GM12878 (cell line): ENCODE data around the gene MDK. TPM values are rescaled to one million over a fixed set of nuclear protein-coding genes. Genes with fewer than 3 reads are reported as not detected.

Experiments
- ATAC-seq: fragments of 200-7000 bp; cut with Tn5 transposase; 3 replicates; pipeline ENCODE4 v1.9.1; 2020; ENCODE audit warnings: mild to moderate bottlenecking, moderate library complexity
- BruUV-seq: library from RNA; stranded (reverse); fragments of 400-500 nt; replicated peaks from 2 replicates; lab custom pipeline; 2021; lab: Mats Ljungman, UMichigan
- CTCF ChIA-PET: fragments of 300-600 bp; sonication (Branson Sonifier 250); formaldehyde crosslinking; extraction: SDS; loops from one replicate; lab custom pipeline; 2021; ENCODE audit warnings: inconsistent platforms; lab: Yijun Ruan, JAX
- POLR2A ChIA-PET: fragments of 350-600 bp; formaldehyde crosslinking; extraction: SDS; loops from one replicate; lab custom pipeline; 2021; ENCODE audit warnings: inconsistent platforms; lab: Charles Lee
- RAD21 ChIA-PET: fragments of 300-600 bp; sonication (Branson Sonifier 250); formaldehyde crosslinking; loops from one replicate; lab custom pipeline; 2023; ENCODE audit warnings: antibody characterized with exemption; ENCODE audit not compliant: unreplicated experiment; lab: Charles Lee
- SMC1A ChIA-PET: fragments of 300-600 bp; sonication (Branson Sonifier 250); formaldehyde crosslinking; loops from one replicate; lab custom pipeline; 2023; ENCODE audit not compliant: unreplicated experiment, uncharacterized antibody; lab: Charles Lee
- DNase-seq: peaks from one replicate; pipeline ENCODE4 v3.0.0-alpha.2; 2011; ENCODE audit warnings: low read depth, low spot score
- FAIRE-seq: peaks from 3 replicates; lab custom pipeline; 2011; peaks lifted over from hg19 to GRCh38; lab: Jason Lieb, UNC
- H2AFZ ChIP-seq: 2 replicates; pipeline ENCODE4 v1.6.0; 2011; ENCODE audit warnings: low read depth, low read length, control low read depth; ENCODE audit not compliant: control insufficient read depth
- H3K27ac ChIP-seq: 2 replicates; pipeline ENCODE4 v1.5.1; 2011; ENCODE audit warnings: control low read depth; ENCODE audit not compliant: control insufficient read depth, insufficient read depth
- H3K27me3 ChIP-seq, 2 experiments: replicated peaks in 1 of 2; 2 replicates each; pipeline versions ENCODE4 v1.6.0 to v1.6.1; 2011; ENCODE audit warnings: low read length in 1 of 2; ENCODE audit not compliant: control insufficient read depth in 2 of 2, insufficient read depth in 2 of 2
- H3K36me3 ChIP-seq, 2 experiments: 2 replicates each; pipeline ENCODE4 v1.5.1; 2011; ENCODE audit warnings: low read length in 1 of 2; ENCODE audit not compliant: control insufficient read depth in 2 of 2, insufficient read depth in 2 of 2
- H3K4me1 ChIP-seq: 2 replicates; pipeline ENCODE4 v1.6.1; 2011; ENCODE audit warnings: mild to moderate bottlenecking, low read length, moderate library complexity, mixed read lengths; ENCODE audit not compliant: control insufficient read depth, insufficient read depth
- H3K4me2 ChIP-seq: 2 replicates; pipeline ENCODE4 v1.6.0; 2011; ENCODE audit warnings: control low read depth; ENCODE audit not compliant: control insufficient read depth, insufficient read depth
- H3K4me3 ChIP-seq: fragments of 200-600 bp; sonication (generic); 2 replicates; pipeline ENCODE4 v1.5.1; 2016
- H3K79me2 ChIP-seq: 2 replicates; pipeline ENCODE4 v1.6.0; 2011; ENCODE audit warnings: low read length; ENCODE audit not compliant: control insufficient read depth, insufficient read depth
- H3K9ac ChIP-seq: 2 replicates; pipeline ENCODE4 v1.8.0; 2011; ENCODE audit warnings: low read length, control low read depth, mixed read lengths; ENCODE audit not compliant: control insufficient read depth, insufficient read depth
- H3K9me3 ChIP-seq: replicated peaks from 3 replicates; pipeline ENCODE4 v1.5.1; 2011; ENCODE audit warnings: mild to moderate bottlenecking, low read length; ENCODE audit not compliant: control insufficient read depth, insufficient read depth
- H4K20me1 ChIP-seq: 2 replicates; pipeline ENCODE4 v1.6.0; 2011; ENCODE audit not compliant: control insufficient read depth, insufficient read depth
- BACH1 ChIP-seq: fragments of 450-650 bp; IDR thresholded peaks from 2 replicates; pipeline ENCODE4 v1.6.1; 2017; ENCODE audit warnings: mild to moderate bottlenecking, borderline replicate concordance
- BMI1 ChIP-seq: fragments of 450-650 bp; IDR thresholded peaks from 2 replicates; pipeline ENCODE4 v1.6.1; 2016; ENCODE audit warnings: mild to moderate bottlenecking, moderate library complexity, borderline replicate concordance
- FOXM1 ChIP-seq: IDR thresholded peaks from 2 replicates; pipeline ENCODE4 v1.6.1; 2012; ENCODE audit warnings: low read depth, mild to moderate bottlenecking, inconsistent platforms, low read length, moderate library complexity
- KDM1A ChIP-seq: fragments of 200-600 bp; sonication (generic); IDR thresholded peaks from 2 replicates; pipeline ENCODE4 v1.6.1; 2016; ENCODE audit warnings: borderline replicate concordance
- MEF2A ChIP-seq: IDR thresholded peaks from 2 replicates; pipeline ENCODE4 v1.6.1; 2011; ENCODE audit warnings: low read depth, mild to moderate bottlenecking, low read length, moderate library complexity; ENCODE audit not compliant: insufficient read depth
- POLR2AphosphoS2 ChIP-seq: IDR thresholded peaks from 2 replicates; pipeline ENCODE4 v1.6.1; 2011; ENCODE audit warnings: low read depth, mild to moderate bottlenecking, low read length, improper control_type of control experiment, moderate library complexity
- SMAD1 ChIP-seq: fragments of 450-650 bp; IDR thresholded peaks from 2 replicates; pipeline ENCODE4 v1.6.1; 2018; ENCODE audit warnings: mild to moderate bottlenecking, low read depth; ENCODE audit not compliant: partially characterized antibody
- SMAD5 ChIP-seq: IDR thresholded peaks from 2 replicates; pipeline ENCODE4 v1.6.1; 2016; ENCODE audit warnings: antibody characterized with exemption, low read depth
- SUZ12 ChIP-seq: fragments of 200-600 bp; sonication (generic); IDR thresholded peaks from one replicate; pipeline ENCODE4 v1.6.1; 2018; ENCODE audit warnings: antibody characterized with exemption, mild to moderate bottlenecking; ENCODE audit not compliant: unreplicated experiment
- TCF7 ChIP-seq: IDR thresholded peaks from 2 replicates; pipeline ENCODE4 v1.6.1; 2014; ENCODE audit warnings: antibody characterized with exemption, borderline replicate concordance
- WGBS: methylation state at CpG from one replicate; pipeline ENCODE4 v1.1.6; 2016; ENCODE audit warnings: low lambda C conversion rate; ENCODE audit not compliant: insufficient replicate concordance, insufficient coverage; ENCODE audit errors: missing lambda C conversion rate; 5-methylcytosine and 5-hydroxymethylcytosine counted together
- in situ Hi-C: fragments of 300-500 bp; cut with MboI; formaldehyde crosslinking; loops from 9 replicates; pipeline ENCODE4 v1.14.3; 2018; ENCODE audit warnings: mixed read lengths
- intact Hi-C: fragments of 100-400 bp; cut with micrococcal nuclease; formaldehyde crosslinking; loops from one replicate; pipeline ENCODE4 v1.14.2; 2022; ENCODE audit not compliant: unreplicated experiment
- polyA plus RNA-seq, 11 experiments: library from polyadenylated mRNA; depleted of rRNA in 4 of 11; unstranded in 6 of 11; stranded (reverse) in 5 of 11; fragments of >200 nt; fragmentation: Nextera tagmentation in 4 of 11; fragmentation: Illumina TruSeq in 1 of 11; extraction: Ambion mirVana in 4 of 11; extraction: Trizol in 1 of 11; gene quantifications; 1 replicate in 1 of 11; 2 replicates in 10 of 11; pipeline versions ENCODE4 v1.2.1 to v1.2.3, GENCODE V29; 2011 to 2016; ENCODE audit warnings: inconsistent platforms in 2 of 11, missing spikeins in 2 of 11, low read depth in 1 of 11
- total RNA-seq, 4 experiments: library from RNA; depleted of rRNA in 3 of 4; stranded (reverse); fragments of >200 nt in 3 of 4; fragmentation: Illumina TruSeq in 1 of 4; extraction: Trizol in 1 of 4; gene quantifications; 2 replicates each; pipeline versions ENCODE4 v1.2.1 to v1.2.3, GENCODE V29; 2013 to 2021
- TF ChIP-seq, protein P1 (sequence below): IDR thresholded peaks from 2 replicates; pipeline ENCODE4 v1.6.1; 2011; ENCODE audit warnings: borderline replicate concordance, low read depth, mild to moderate bottlenecking, moderate library complexity, low read length; ENCODE audit not compliant: insufficient read depth, poor library complexity, severe bottlenecking
- TF ChIP-seq, protein P2 (sequence below): fragments of 150-350 bp; IDR thresholded peaks from 2 replicates; pipeline ENCODE4 v1.6.1; 2014; ENCODE audit warnings: mild to moderate bottlenecking, low read depth, low read length
- TF ChIP-seq, protein P3 (sequence below): fragments of 450-650 bp; IDR thresholded peaks from 2 replicates; pipeline ENCODE4 v1.6.1; 2017; ENCODE audit warnings: borderline replicate concordance

The MDK gene
- total and polyA plus RNA-seq, 10 of the 15 experiments (the other 5 are each of a cell fraction or from before 2014, with no cell fraction given), result 0.77 to 17.8 (median 9.9) TPM

DNA sequence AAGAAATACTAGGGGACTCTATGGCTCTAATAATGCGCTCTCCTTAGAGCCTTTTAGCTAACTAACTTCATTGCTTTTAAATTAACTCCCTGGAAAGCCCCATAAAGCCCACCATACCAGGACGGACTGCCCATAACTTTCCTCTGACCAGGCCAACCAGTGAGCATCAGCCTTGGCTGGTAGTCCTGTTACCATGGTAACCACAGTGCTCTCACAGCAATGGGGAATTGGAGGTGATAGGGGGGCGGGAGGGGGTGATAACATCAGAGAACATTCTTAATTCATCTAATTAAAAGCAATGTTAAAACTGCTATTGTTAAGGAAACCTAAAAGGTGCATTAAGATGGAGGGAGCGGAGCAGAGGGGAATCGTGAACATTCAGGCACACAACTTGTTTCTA is 37.3 kb downstream of the MDK start:
- no TSS peak for BruUV-seq
- ChIA-PET CTCF (interaction anchor here (0.6 to 1.8 kb wide), 4 partner anchors 13 to 132 kb away, joined by 3 to 5 read pairs (median 3); no protein-coding TSS in a partner anchor), RAD21 (interaction anchor here (0.5 kb wide), 1 partner anchor 59 kb away, joined by 4 read pairs; no protein-coding TSS in a partner anchor), SMC1A (interaction anchor here (0.5 to 1.3 kb wide), 4 partner anchors 10 to 71 kb away, joined by 3 to 4 read pairs (median 4); no protein-coding TSS in a partner anchor), POLR2A (no interaction called here)
- H3K9ac ChIP-seq, result no peak overlapping the region
- H3K27me3 ChIP-seq, result no peaks in the 10 kb centered on the region
- no peaks in the 10 kb centered on the region for H3K79me2 ChIP-seq
- intact Hi-C loops (no loop called here), in situ Hi-C loops (no loop called here)
- H3K4me3 ChIP-seq, result no peak overlapping the region
- H3K4me1 ChIP-seq, result no peaks in the 10 kb centered on the region
- no peak for ATAC-seq
- H4K20me1 ChIP-seq, result no peaks in the 10 kb centered on the region
- no peaks in the 10 kb centered on the region for H3K9me3 ChIP-seq
- H3K27ac ChIP-seq, result no peak overlapping the region
- H2AFZ ChIP-seq, result no peak overlapping the region
- WGBS, result 94% methylated on average over 5 of the region's 5 CpGs
- no peak for FAIRE-seq
- TF ChIP-seq TCF7 (no peak), BMI1 (peak; percentile 68; the same call in 1 of the 2 replicates)
- H3K4me2 ChIP-seq, result no peak overlapping the region
- no peak for DNase-seq
- H3K36me3 ChIP-seq, result peaks cover 13 to 20% of the 10 kb centered on the region in 2 experiments

DNA sequence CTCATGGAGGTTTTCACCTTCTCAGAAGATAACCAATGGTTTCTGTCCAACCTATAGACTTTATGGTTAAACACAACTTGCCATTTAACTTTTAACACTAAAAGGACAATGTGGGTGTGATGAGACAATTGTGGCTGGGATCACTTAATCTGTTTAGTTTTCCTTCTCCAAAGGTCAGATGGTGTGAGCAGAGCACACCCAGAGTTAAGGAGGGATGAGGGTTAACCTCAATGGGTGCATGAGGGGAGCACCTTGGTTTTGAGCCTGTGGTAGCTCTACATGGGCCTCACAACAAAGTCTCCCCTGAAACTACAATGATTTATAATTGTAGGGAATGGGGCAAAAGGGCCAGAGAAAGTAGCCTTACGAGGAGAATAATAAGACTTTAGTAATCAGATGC is 39.0 kb downstream of the MDK start:
- ChIA-PET SMC1A (interaction anchor here (1.0 kb wide), 1 partner anchor 57 kb away, joined by 3 read pairs; no protein-coding TSS in a partner anchor), CTCF (no interaction called here), POLR2A (no interaction called here), RAD21 (interaction anchor here (1.7 kb wide), 1 partner anchor 70 kb away, joined by 4 read pairs; no protein-coding TSS in a partner anchor)
- DNase-seq (no peak), FAIRE-seq (no peak)
- Histone ChIP-seq H3K4me1 (no peaks in the 10 kb centered on the region), H3K4me2 (no peak overlapping the region), H3K36me3 (peaks cover 5 to 10% of the 10 kb centered on the region in 2 experiments; a peak in 3 of 4 replicates), H3K4me3 (no peak overlapping the region), H2AFZ (no peak overlapping the region), H3K9me3 (no peaks in the 10 kb centered on the region)
- in situ Hi-C loops, result no loop called here
- BruUV-seq, result no TSS peak
- TF ChIP-seq MEF2A (no peak), KDM1A (no peak), SUZ12 (no peak), POLR2AphosphoS2 (no peak), SMAD5 (no peak), SMAD1 (no peak), BACH1 (no peak), FOXM1 (no peak)
- TF ChIP-seq, protein P1, sequence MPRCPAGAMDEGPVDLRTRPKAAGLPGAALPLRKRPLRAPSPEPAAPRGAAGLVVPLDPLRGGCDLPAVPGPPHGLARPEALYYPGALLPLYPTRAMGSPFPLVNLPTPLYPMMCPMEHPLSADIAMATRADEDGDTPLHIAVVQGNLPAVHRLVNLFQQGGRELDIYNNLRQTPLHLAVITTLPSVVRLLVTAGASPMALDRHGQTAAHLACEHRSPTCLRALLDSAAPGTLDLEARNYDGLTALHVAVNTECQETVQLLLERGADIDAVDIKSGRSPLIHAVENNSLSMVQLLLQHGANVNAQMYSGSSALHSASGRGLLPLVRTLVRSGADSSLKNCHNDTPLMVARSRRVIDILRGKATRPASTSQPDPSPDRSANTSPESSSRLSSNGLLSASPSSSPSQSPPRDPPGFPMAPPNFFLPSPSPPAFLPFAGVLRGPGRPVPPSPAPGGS, result no peak
- TF ChIP-seq, protein P2, sequence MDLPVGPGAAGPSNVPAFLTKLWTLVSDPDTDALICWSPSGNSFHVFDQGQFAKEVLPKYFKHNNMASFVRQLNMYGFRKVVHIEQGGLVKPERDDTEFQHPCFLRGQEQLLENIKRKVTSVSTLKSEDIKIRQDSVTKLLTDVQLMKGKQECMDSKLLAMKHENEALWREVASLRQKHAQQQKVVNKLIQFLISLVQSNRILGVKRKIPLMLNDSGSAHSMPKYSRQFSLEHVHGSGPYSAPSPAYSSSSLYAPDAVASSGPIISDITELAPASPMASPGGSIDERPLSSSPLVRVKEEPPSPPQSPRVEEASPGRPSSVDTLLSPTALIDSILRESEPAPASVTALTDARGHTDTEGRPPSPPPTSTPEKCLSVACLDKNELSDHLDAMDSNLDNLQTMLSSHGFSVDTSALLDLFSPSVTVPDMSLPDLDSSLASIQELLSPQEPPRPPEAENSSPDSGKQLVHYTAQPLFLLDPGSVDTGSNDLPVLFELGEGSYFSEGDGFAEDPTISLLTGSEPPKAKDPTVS, result no peak
- TF ChIP-seq, protein P3, sequence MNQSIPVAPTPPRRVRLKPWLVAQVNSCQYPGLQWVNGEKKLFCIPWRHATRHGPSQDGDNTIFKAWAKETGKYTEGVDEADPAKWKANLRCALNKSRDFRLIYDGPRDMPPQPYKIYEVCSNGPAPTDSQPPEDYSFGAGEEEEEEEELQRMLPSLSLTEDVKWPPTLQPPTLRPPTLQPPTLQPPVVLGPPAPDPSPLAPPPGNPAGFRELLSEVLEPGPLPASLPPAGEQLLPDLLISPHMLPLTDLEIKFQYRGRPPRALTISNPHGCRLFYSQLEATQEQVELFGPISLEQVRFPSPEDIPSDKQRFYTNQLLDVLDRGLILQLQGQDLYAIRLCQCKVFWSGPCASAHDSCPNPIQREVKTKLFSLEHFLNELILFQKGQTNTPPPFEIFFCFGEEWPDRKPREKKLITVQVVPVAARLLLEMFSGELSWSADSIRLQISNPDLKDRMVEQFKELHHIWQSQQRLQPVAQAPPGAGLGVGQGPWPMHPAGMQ, result no peak
- TF ChIP-seq, all 136 proteins: peak for 0
- Histone ChIP-seq H3K9ac (no peak overlapping the region), H3K27me3 (no peaks in the 10 kb centered on the region), H3K27ac (no peak overlapping the region), H3K79me2 (no peaks in the 10 kb centered on the region), H4K20me1 (no peaks in the 10 kb centered on the region)
- intact Hi-C loops, result no loop called here
- no peak for ATAC-seq
- 100% methylated on average over 1 of the region's 1 CpG for WGBS
